CD14-positive monocyte (primary cell): ENCODE measurements around the gene CCS. TPM values are rescaled to one million over a fixed set of nuclear protein-coding genes. Genes with fewer than 3 reads are reported as not detected.

ENCODE experiments used
- DNase-seq, 3 donors: peaks; one replicate each; pipeline ENCODE4 v3.0.0-alpha.2; 2011 to 2022
- H2AFZ ChIP-seq: 2 replicates; pipeline ENCODE4 v1.6.0; 2012; ENCODE audit warnings: mild to moderate bottlenecking, low read depth, low read length, inconsistent platforms; ENCODE audit not compliant: insufficient read depth, poor library complexity, severe bottlenecking
- H3K27ac ChIP-seq, 2 donors: 1 replicate in 1 of 2; 2 replicates in 1 of 2; pipeline ENCODE4 v1.5.1; 2012 to 2013; ENCODE audit warnings: low read length in 2 of 2, control low read depth in 1 of 2, inconsistent platforms in 1 of 2, low read depth in 1 of 2, mild to moderate bottlenecking in 1 of 2
- H3K27me3 ChIP-seq, 2 donors: one replicate each; pipeline versions ENCODE4 v1.6.0 to v1.6.1; 2011 to 2013; ENCODE audit warnings: low read length in 2 of 2; ENCODE audit not compliant: control insufficient read depth in 2 of 2, insufficient read depth in 2 of 2
- H3K36me3 ChIP-seq, 2 donors: replicated peaks in 1 of 2; 1 replicate in 1 of 2; 2 replicates in 1 of 2; pipeline versions ENCODE4 v1.5.1 to v1.6.1; 2012 to 2013; ENCODE audit warnings: low read length in 2 of 2, control low read depth in 1 of 2, inconsistent platforms in 1 of 2, mild to moderate bottlenecking in 1 of 2; ENCODE audit not compliant: insufficient read depth in 2 of 2, control insufficient read depth in 1 of 2
- H3K4me1 ChIP-seq, 2 donors: 1 replicate in 1 of 2; 2 replicates in 1 of 2; pipeline versions ENCODE4 v1.5.1 to v1.6.1; 2012 to 2013; ENCODE audit warnings: low read length in 2 of 2, control low read depth in 1 of 2, inconsistent platforms in 1 of 2, mild to moderate bottlenecking in 1 of 2, moderate library complexity in 1 of 2; ENCODE audit not compliant: insufficient read depth in 2 of 2, control insufficient read depth in 1 of 2
- H3K4me2 ChIP-seq: replicated peaks from 2 replicates; pipeline ENCODE3; 2012; ENCODE audit warnings: low read length, moderate library complexity, mild to moderate bottlenecking; ENCODE audit not compliant: poor library complexity, severe bottlenecking; ENCODE audit errors: extremely low read depth
- H3K4me3 ChIP-seq, 3 experiments: fragments of 200-600 bp in 1 of 3; sonication (generic) in 1 of 3; replicated peaks in 1 of 3; 1 replicate in 2 of 3; 2 replicates in 1 of 3; pipeline ENCODE4 v1.5.1; 2011 to 2013; ENCODE audit warnings: low read length in 3 of 3, mild to moderate bottlenecking in 3 of 3, control low read depth in 2 of 3, low read depth in 2 of 3, inconsistent platforms in 1 of 3, moderate library complexity in 1 of 3
- H3K79me2 ChIP-seq: 2 replicates; pipeline ENCODE4 v1.6.0; 2012; ENCODE audit warnings: mild to moderate bottlenecking, control low read depth, inconsistent platforms, low read length, moderate library complexity; ENCODE audit not compliant: insufficient read depth
- H3K9ac ChIP-seq: 2 replicates; pipeline ENCODE4 v1.6.0; 2017; ENCODE audit warnings: low read length, mild to moderate bottlenecking; ENCODE audit not compliant: insufficient read depth, poor library complexity, severe bottlenecking
- H3K9me3 ChIP-seq, 2 donors: replicated peaks in 1 of 2; 1 replicate in 1 of 2; 2 replicates in 1 of 2; pipeline versions ENCODE4 v1.5.1 to v1.6.1; 2012 to 2013; ENCODE audit warnings: low read length in 2 of 2, control low read depth in 1 of 2; ENCODE audit not compliant: control insufficient read depth in 1 of 2, insufficient read depth in 1 of 2
- H4K20me1 ChIP-seq: 2 replicates; pipeline ENCODE4 v1.6.0; 2012; ENCODE audit warnings: mild to moderate bottlenecking, low read length, control low read depth, moderate library complexity; ENCODE audit not compliant: insufficient read depth
- H3K27ac Mint-ChIP-seq, 7 donors: one replicate each; pipeline ENCODE4 v1.8.0; 2020; ENCODE audit warnings: mild to moderate bottlenecking in 7 of 7, mixed read lengths in 7 of 7, moderate library complexity in 6 of 7, inconsistent platforms in 2 of 7
- H3K27me3 Mint-ChIP-seq, 3 donors: one replicate each; pipeline ENCODE4 v1.8.0; 2021 to 2022; ENCODE audit warnings: low read depth in 3 of 3, mild to moderate bottlenecking in 3 of 3, mixed read lengths in 3 of 3, moderate library complexity in 3 of 3, inconsistent platforms in 1 of 3
- H3K36me3 Mint-ChIP-seq, 2 donors: one replicate each; pipeline ENCODE4 v1.8.0; 2020; ENCODE audit warnings: mixed read lengths in 2 of 2, inconsistent platforms in 1 of 2, mild to moderate bottlenecking in 1 of 2
- H3K4me1 Mint-ChIP-seq: one replicate; pipeline ENCODE4 v1.8.0; 2020; ENCODE audit warnings: mild to moderate bottlenecking, mixed read lengths
- H3K4me3 Mint-ChIP-seq, 2 donors: one replicate each; pipeline ENCODE4 v1.8.0; 2020; ENCODE audit warnings: mild to moderate bottlenecking in 2 of 2, mixed read lengths in 2 of 2, moderate library complexity in 1 of 2
- H3K9me3 Mint-ChIP-seq, 7 donors: one replicate each; pipeline ENCODE4 v1.8.0; 2020 to 2022; ENCODE audit warnings: mixed read lengths in 7 of 7, mild to moderate bottlenecking in 6 of 7, moderate library complexity in 6 of 7, inconsistent platforms in 2 of 7
- CTCF ChIP-seq: fragments of 200-600 bp; IDR thresholded peaks from one replicate; pipeline ENCODE4 v1.8.0; 2022; ENCODE audit warnings: antibody characterized with exemption, mild to moderate bottlenecking
- WGBS: methylation state at CpG from one replicate; pipeline ENCODE4 v1.1.5; 2013; ENCODE audit warnings: missing lambda C conversion rate; ENCODE audit not compliant: insufficient coverage; 5-methylcytosine and 5-hydroxymethylcytosine counted together
- intact Hi-C, 2 donors: fragments of 100-400 bp; cut with micrococcal nuclease; formaldehyde crosslinking; loops; one replicate each; pipeline versions ENCODE4 v1.15.0 to v1.15.1; 2023
- polyA plus RNA-seq, 3 donors: library from polyadenylated mRNA; depleted of rRNA in 1 of 3; unstranded in 2 of 3; stranded (reverse) in 1 of 3; fragments of 300-500 nt in 2 of 3; fragments of >200 nt in 1 of 3; fragmentation: Illumina TruSeq in 2 of 3; gene quantifications; 1 replicate in 2 of 3; 2 replicates in 1 of 3; pipeline ENCODE4 v1.2.3, GENCODE V29; 2012 to 2021

The CCS gene
- polyA plus RNA-seq, 3 donors, result 26.9 to 67.9 (median 37.0) TPM

DNA sequence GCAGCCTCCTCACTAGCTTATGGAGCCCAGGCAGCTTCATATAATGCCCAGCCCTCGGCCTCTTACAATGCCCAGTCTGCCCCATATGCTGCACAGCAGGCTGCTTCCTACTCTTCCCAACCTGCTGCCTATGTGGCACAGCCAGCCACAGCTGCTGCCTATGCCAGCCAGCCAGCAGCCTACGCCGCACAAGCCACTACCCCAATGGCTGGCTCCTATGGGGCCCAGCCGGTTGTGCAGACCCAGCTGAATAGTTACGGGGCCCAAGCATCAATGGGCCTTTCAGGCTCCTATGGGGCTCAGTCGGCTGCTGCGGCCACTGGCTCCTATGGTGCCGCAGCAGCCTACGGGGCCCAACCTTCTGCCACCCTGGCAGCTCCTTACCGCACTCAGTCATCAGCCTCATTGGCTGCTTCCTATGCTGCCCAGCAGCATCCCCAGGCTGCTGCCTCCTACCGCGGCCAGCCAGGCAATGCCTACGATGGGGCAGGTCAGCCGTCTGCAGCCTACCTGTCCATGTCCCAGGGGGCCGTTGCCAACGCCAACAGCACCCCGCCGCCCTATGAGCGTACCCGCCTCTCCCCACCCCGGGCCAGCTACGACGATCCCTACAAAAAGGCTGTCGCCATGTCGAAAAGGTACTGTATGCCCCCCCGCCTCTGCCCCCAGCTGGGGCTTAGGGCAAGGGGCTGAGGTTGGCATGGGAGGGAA, 32.2 kb downstream of the CCS start:
- H3K4me1 ChIP-seq, result no peaks in the 10 kb centered on the region
- H3K4me3 Mint-ChIP-seq, result no peak overlapping the region
- H3K4me3 ChIP-seq, result no peak overlapping the region

DNA sequence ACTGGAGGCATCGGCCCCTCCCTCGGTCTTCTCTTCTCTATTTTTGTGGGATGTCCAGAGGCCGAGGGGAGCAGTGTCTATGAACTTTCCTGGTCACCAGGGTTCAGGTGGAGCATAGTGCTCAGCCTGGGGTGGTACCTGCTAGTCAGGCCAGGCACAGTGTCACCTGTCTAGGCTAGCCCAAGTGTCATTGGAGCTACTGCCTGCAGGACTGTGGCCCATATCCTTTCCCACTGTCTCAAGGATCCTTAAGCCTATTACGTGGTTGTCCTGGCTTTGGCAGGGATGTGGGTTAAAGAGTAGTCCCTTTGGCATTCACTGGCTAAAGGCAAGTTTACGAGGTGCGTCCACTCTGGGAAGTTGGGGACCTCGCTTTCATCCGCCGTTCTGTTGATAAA, 32.8 kb downstream of the CCS start:
- peaks cover 68 to 91% of the 10 kb centered on the region in 2 donors for H3K36me3 Mint-ChIP-seq
- peaks cover 7% of the 10 kb centered on the region for H3K4me1 Mint-ChIP-seq
- H3K27me3 ChIP-seq, result no peaks in the 10 kb centered on the region
- no peaks in the 10 kb centered on the region for H3K9me3 Mint-ChIP-seq
- H3K27me3 Mint-ChIP-seq, result peaks cover 0 to 2% (median 0%) of the 10 kb centered on the region in 3 donors
- H3K79me2 ChIP-seq, result peaks cover 100% of the 10 kb centered on the region
- TF ChIP-seq CTCF, result no peak
- H3K4me3 Mint-ChIP-seq, result no peak overlapping the region
- intact Hi-C loops, result no loop called here
- no peaks in the 10 kb centered on the region for H3K4me1 ChIP-seq
- peak overlapping the region in 2 of 7 donors; percentile 20 to 42 for H3K27ac Mint-ChIP-seq
- no peak overlapping the region for H3K4me2 ChIP-seq
- no peak overlapping the region for H3K4me3 ChIP-seq
- no peak overlapping the region for H2AFZ ChIP-seq
- no peaks in the 10 kb centered on the region for H3K9me3 ChIP-seq
- no peak for DNase-seq
- peaks cover 100% of the 10 kb centered on the region for H4K20me1 ChIP-seq
- no peak overlapping the region for H3K9ac ChIP-seq
- no peak overlapping the region for H3K27ac ChIP-seq
- H3K36me3 ChIP-seq, result peaks cover 81 to 97% of the 10 kb centered on the region in 2 donors
- WGBS, result 91% methylated on average over 7 of the region's 9 CpGs

More for the DNA sequence above, 32.2 kb downstream of the CCS start:
- Histone ChIP-seq H3K36me3 (peaks cover 76 to 92% of the 10 kb centered on the region in 2 donors), H3K27me3 (no peaks in the 10 kb centered on the region), H2AFZ (no peak overlapping the region), H3K79me2 (peaks cover 100% of the 10 kb centered on the region), H3K27ac (no peak overlapping the region), H4K20me1 (peaks cover 100% of the 10 kb centered on the region), H3K9me3 (no peaks in the 10 kb centered on the region), H3K9ac (no peak overlapping the region), H3K4me2 (no peak overlapping the region)
- H3K27me3 Mint-ChIP-seq, result peaks cover 0 to 2% (median 0%) of the 10 kb centered on the region in 3 donors
- H3K9me3 Mint-ChIP-seq, result no peaks in the 10 kb centered on the region
- DNase-seq, result no peak
- no peak for TF ChIP-seq CTCF
- H3K27ac Mint-ChIP-seq, result peak overlapping the region in 2 of 7 donors; percentile 20 to 56
- H3K36me3 Mint-ChIP-seq, result peaks cover 66 to 92% of the 10 kb centered on the region in 2 donors
- over 99% methylated on average over 21 of the region's 26 CpGs for WGBS
- peaks cover 9% of the 10 kb centered on the region for H3K4me1 Mint-ChIP-seq
- intact Hi-C loops, result no loop called here
